NCI-H2029 (cell line): Measurements from ENCODE around the gene VAT1.

Experiments used
- DNase-seq: peaks from one replicate; lab custom pipeline; 2025; lab: John Stamatoyannopoulos, UW

The VAT1 gene

DNA sequence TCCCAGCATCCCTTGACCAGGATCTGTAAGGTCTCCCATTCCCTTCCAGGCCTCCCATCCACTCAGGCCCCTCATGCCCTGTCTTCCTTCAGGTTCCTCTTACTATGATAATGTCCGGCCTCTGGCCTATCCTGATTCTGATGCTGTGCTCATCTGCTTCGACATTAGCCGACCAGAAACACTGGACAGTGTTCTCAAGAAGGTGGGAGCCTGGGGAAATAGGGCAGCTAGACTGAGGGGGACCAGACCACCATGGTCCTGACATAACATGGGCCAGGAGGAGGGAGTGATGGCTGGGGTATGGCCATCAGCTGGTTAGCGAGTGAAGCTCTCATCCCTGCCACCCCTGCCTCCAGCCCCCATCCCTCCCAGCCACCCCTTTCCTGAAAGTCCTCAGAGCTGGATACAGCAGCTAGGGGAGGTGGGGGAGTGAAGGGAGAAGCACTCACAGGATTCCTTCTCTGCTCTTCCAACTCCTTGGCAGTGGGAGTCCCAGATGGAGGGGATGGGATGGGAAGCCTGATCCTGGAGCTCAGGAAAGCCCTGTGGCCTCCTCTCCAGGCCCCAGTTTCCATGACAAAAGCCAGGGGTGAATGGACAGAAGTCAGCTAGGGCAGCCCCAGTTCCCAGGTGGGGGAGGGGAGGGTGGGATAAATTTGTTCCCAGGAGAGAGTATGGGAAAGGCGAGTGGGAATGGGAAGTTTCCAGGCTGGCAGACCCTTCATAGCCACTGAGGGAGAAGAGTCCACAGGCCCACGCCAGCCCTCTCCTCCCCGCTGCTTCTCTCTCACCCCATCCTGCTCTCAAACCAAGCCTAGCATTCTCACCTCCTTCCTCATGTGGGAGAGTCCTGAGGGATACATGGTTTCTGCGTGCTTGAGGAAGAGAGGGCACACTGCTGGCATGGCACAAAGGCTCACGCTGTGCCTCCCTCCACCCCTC lies 5.2 kb upstream of the VAT1 start:
- DNase-seq: no peak

GRCh38 chr17:43026595-43026994 lies 4.4 kb upstream of the VAT1 start:
- no peak for DNase-seq

DNA sequence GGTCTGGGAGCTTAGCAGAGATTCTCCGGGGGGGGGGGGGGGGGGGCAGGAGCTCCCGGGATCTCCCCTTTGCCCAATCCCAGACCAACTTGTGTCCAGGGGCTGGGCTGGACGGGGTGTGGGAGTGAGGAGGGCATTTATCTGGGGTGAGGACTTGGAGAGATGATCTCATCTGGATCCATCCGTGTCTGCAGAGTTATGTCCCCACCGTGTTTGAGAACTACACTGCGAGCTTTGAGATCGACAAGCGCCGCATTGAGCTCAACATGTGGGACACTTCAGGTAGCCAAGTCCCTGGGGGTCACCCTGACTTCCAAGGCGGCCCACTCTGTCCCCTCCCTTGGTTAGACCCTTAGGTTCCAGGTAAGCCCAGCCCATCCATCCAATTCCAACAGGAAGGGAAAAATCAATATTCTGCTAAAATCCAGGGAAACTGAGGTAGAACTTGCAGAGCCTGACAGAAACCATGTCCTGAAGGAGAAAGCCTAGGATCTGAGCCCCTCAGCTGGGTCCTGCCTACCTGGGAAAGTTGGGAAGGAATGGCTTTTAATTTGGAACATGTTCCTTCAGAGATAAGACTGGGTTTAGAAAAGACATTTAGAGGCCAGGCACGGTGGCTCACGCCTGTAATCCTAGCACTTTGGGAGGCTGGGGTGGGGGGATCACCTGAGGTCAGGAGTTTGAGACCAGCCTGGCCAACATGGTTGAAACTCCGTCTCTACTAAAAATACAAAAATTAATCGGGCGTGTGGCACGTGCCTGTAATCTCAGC lies 3.8 kb upstream of the VAT1 start:
- DNase-seq: no peak

GRCh38 chr17:43025290-43025657 lies 3.1 kb upstream of the VAT1 start:
- DNase-seq: no peak

DNA sequence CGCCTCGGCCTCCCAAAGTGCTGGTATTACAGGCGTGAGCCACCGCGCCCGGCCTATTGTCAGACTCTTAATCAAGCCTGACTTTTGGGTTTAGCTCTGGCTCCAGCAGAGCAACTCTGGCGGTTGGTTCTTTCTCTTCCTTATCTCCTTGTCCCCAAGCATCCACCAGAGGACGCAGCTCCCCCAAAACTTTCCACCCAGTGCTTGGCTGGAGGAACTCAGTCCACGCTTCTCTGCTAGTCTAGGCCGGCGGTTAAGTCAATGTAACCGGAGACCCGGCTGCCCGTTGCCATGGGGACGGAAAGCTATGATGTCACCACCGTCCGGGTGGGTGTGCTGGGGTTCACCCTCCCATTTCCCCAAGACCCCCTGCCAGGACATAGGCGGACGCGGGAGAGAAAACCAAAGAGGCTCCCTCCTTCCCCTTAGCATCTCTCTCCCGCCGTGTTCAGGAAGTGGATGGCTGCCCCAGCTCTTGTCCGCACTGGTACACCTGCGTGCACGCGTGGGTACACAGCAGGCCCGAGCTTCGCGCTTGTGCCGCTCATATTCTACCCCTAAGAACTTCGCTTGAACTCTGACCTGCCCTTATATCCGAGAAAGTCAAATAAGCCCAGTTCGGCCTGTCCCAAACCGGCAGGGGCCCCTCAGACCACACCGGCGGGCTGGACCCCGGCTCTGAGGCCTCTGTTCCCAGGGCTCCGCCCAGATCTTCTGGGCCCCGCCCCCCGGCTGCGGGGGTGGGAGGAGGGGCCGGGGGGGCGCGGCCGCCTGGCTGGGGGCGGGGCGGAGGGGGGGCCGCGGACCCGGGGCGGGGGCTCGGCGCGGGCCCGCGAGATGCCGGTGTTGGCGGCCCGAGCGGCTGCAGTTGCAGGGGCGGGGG lies 2.5 kb upstream of the VAT1 start, which contains the start of gene RND2:
Gene RND2, plus strand, starts transcription at position 825 of the 883 bp plus-strand sequence. CDS start 117 bp downstream, outside the sequence.
- DNase-seq: peak; percentile 77

DNA sequence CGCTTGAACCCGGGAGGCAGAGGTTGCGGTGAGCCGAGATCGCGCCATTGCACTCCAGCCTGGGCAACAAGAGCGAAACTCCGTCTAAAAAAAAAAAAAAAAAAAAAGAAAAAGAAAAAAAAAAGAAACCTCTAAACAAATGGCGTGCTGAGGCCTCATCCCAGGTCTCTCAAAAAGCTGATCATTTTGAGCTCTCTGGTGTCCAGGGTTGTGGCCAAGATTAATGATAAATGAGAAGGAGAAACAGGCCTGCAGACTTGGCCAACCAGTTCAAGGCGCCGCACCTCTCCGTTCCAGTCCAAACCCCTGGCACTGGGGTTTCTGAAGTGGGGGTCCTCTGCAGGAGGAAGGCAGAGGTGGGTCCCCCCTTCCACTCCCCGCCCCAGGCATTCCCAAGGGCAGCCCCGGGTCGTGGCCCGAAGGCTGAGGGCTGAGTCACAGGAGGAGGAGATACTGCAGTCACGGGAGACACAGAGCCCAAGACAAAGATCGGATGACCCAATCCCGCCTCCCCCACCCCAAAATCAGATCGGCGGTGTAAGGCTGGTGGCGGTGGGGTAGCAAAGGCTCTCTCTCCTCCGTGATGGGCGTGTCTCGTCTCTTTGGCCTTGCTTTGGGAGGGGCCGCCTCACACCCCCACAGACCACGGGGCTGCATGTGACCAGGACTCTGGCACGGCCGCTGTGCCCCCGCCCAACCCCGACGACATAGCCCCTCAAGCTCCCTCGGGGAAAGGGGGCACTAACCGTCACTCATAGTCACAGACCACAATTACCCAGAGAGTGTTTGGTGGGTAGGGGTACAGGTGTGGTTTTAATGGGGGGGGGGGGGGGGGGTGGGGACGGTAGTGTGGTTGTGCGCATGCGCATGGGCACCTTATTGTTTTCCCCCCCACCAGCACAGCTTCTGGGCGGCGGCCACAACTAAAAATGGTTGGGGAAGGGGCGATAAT lies 1.1 kb downstream of the VAT1 start:
- DNase-seq: peak; percentile 5

DNA sequence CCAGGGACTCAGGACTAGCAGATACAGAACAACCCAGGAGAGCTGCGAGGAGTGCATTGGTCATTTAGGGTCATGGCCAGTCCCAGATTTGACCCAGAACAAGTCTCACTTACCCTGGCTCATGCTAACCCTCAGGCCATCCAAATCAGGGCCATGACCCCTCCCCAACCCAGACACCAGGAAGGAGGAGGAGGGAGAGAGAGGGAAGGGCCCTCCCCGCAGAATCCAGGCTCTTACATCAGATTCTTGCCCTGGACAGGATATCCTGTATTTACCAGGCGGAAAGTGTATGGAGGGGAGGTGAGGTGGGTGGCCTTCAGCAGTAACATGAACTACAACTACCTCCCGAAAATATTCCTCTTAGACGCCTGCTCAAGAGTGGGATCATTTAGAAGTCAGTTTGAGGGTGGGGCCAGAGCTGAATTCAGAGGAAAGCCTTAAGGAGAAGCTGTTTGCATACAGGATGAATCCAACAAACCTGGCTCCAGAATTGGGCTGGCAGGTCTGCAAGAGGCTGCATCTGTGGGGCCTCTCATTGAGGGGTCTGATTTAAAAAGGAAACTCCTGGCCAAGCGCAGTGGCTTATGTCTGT lies 2.1 kb downstream of the VAT1 start:
- DNase-seq: no peak

- DNase-seq: no peak
Measured at GRCh38 chr17:43019418-43019817, 2.8 kb downstream of the VAT1 start.

DNA sequence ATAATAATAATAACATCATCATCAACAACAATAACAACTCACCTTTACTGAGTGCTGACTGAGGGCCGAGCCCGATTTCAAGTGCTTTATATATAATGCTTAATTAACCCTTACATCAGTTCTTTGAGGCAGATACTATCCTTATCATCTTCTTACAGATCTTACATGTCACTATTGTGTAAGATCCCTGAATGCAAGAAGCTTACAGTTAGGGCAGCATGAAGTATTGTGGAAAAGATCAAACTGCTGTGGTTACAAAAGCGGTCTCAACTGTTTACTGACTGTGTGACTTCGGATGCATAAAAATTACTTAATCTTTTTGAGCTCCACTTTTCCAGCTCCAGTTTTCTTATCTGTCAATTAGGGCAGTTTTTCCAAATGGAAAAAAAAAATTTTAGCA lies 3.3 kb downstream of the VAT1 start:
- no peak for DNase-seq

DNA sequence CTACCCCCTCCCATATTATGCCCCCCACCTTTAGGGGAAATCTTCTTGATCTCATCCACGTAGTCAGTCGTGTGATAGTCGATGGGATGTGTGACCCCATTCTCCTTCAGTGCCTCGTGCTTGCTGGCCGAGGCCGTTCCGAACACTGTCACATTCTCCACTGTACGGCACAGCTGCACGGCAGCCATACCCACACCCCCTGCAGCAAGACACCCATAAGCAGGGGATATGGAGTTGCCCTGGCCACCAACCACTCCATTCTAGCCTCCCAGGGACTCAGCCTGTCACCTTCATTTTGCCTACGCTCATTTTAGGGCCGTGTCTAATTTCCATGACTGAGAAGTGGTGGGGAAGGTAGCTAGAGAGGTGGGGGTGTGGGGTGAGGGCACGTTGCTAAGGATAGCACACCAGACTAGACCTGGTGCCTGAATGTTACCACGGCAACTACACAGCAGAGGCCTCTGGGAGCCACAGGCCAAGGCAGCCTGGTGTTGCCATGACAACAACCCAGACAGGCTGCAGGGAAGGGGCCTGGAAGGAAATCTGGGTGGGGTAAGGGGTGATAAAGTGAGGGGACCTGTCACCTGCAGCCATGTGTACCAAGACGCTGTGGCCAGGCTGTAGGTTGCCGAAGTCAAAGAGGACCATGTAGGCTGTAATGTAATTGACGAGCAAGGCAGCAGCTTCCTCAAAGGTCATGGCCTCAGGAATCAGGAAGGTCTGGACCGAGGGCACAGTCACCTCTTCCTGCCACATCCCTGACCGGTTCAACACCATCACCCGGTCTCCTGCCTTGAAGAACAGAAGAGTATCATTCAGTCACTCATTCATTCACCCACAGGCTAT lies 4.0 kb downstream of the VAT1 start:
- peak; percentile 48 for DNase-seq

DNA sequence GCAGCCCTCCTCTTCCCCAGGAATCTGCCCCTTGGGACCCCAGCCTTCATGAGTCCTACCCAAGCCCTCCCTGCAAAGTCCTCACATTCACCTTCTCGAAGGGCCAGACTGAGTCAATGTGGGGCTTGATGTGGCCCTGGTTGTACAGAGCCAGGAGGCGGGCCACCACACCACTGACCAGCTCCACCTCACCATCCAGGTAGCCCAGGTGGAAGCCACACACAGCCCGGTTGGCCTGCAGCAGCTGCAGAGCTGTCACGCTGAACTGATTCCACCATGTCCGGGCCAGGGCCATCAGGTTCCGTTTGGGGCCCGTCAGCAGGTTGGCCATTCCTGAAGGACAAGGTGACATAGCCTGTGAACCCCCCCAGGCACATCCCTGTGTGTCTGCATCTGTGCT lies 6.0 kb downstream of the VAT1 start:
- DNase-seq: no peak

- DNase-seq: no peak
Measured at GRCh38 chr17:43015579-43015978, 6.6 kb downstream of the VAT1 start.

- DNase-seq: no peak
Measured at GRCh38 chr17:43014649-43015542, 7.3 kb downstream of the VAT1 start.

DNA sequence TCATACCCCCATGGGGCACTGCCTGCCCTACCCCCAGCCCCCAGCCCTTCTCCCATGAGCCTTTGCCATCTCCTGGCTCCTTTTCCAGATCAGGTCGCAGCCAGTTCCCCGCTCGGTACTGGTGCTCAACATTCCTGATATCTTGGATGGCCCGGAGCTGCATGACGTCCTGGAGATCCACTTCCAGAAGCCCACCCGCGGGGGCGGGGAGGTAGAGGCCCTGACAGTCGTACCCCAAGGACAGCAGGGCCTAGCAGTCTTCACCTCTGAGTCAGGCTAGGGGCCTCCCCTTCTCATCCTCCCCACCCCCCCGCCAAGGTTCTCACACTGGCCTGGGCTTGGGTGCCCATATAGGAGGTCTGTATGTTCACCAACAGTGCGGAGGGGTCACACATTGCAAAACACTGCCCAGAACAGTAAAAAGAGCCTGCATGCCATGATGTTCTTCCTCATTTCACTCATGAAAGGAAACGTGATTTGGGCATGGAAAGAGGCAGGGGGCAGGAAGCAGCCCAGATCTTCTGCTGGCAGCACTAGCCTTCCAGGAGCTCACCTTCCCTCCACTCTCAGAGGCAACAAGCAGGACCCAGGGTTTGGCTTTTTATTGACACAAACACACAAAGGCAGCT lies 8.1 kb downstream of the VAT1 start:
- DNase-seq: no peak

- DNase-seq: no peak
Measured at GRCh38 chr17:43013296-43013695, 8.9 kb downstream of the VAT1 start.

- DNase-seq: no peak
Measured at GRCh38 chr17:43011728-43012472, 10.3 kb downstream of the VAT1 start.

GRCh38 chr17:43010667-43011308 lies 11.4 kb downstream of the VAT1 start:
- DNase-seq: no peak
